Memory B cell (primary cell): Measurements from ENCODE around the gene NEDD4L.
"Not testable (repeated sequence)": the region's sequence is repeated elsewhere in the genome, so short reads cannot be mapped to it uniquely, and the experiment has no call there.

Source experiments
- ATAC-seq: fragments of 150-1000 bp; cut with Tn5 transposase; 2 replicates; pipeline ENCODE4 v1.10.0; 2021; ENCODE audit warnings: low read depth, mild to moderate bottlenecking, moderate library complexity
- DNase-seq, 2 donors: peaks; one replicate each; pipeline ENCODE4 v3.0.0; 2022; ENCODE audit warnings: low spot score in 2 of 2
- H3K27ac Mint-ChIP-seq: one replicate; pipeline ENCODE4 v1.8.0; 2022; ENCODE audit warnings: mild to moderate bottlenecking, moderate library complexity, mixed read lengths
- H3K27me3 Mint-ChIP-seq: one replicate; pipeline ENCODE4 v1.8.0; 2022; ENCODE audit warnings: mixed read lengths
- H3K36me3 Mint-ChIP-seq: one replicate; pipeline ENCODE4 v1.8.0; 2022; ENCODE audit warnings: mild to moderate bottlenecking, mixed read lengths
- H3K4me1 Mint-ChIP-seq: one replicate; pipeline ENCODE4 v1.8.0; 2022; ENCODE audit warnings: mixed read lengths
- H3K4me3 Mint-ChIP-seq: one replicate; pipeline ENCODE4 v1.8.0; 2022; ENCODE audit warnings: mild to moderate bottlenecking, moderate library complexity, mixed read lengths
- H3K9me3 Mint-ChIP-seq: one replicate; pipeline ENCODE4 v1.8.0; 2022; ENCODE audit warnings: mixed read lengths

Gene NEDD4L

DNA sequence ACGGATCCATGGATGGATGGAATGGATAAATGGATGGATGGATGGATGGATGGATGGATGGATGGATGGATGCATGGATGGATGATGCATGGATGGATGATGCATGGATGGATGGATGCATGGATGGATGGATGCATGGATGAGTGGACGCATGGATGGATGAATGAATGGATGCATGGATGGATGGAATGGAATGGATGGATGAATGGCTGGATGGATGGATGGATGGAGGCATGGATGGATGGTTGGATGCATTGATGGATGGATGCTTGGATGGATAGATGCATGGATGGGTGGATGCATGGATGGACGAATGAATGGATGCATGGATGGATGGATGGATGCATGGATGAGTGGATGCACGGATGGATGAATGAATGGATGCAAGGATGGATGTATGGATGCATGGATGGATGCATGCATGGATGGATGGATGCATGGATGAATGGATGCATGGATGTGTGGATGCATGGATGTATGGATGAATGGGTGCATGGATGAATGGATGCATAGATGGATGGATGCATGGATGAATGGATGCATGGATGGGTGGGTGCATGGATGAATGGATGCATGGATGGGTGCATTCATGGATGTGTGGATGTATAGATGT is 375.7 kb downstream of the NEDD4L start:
- H3K4me1 Mint-ChIP-seq = peaks cover 5% of the 10 kb centered on the region
- peaks cover 16% of the 10 kb centered on the region for H3K27me3 Mint-ChIP-seq
- no peak overlapping the region for H3K4me3 Mint-ChIP-seq
- H3K9me3 Mint-ChIP-seq = peaks cover 8% of the 10 kb centered on the region
- no peak overlapping the region for H3K27ac Mint-ChIP-seq
- ATAC-seq (no peak), DNase-seq (no peak)
- H3K36me3 Mint-ChIP-seq = no peaks in the 10 kb centered on the region

DNA sequence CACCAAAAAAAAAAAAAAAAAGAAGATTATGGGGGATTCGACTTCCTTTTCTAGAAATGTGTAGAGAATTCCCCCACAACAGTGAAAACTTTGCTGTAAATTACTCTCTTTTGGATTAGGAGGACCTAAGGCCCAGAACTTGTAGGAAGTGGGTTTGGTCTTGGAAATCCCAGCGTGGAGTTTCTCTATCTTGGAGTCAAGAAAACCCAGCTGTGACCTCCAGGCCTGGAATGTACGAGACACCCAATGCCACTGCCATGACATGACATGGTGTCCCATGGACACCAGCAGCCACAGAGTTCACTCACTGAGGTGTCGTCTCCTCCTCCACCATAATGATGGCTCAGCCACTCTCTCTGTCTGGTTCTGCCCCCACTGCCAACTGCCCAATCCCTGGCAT is 382.6 kb downstream of the NEDD4L start:
- DNase-seq (no peak), ATAC-seq (no peak)
- Mint-ChIP-seq H3K9me3 (no peaks in the 10 kb centered on the region), H3K27ac (no peak overlapping the region), H3K4me3 (no peak overlapping the region), H3K36me3 (no peaks in the 10 kb centered on the region), H3K27me3 (peaks cover 4% of the 10 kb centered on the region), H3K4me1 (no peaks in the 10 kb centered on the region)

DNA sequence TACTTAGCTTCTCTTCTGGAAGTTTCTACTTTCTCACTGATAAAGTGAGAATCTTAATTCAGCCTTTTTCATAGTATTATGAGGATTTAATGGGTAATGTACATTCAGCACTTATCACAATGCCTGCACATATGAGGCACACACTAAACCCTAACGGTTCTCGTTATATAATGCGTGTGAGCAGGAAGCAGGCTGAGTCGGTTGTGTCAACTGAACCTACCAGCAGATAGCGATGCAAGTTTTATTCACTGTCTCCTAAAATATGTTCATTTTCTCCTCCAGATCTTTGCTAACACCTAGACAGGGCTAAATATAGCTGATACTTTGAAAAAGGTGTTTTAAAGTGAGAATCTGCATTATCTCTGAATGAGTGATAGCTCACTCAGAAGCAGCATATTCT is 383.3 kb downstream of the NEDD4L start:
- Mint-ChIP-seq H3K9me3 (no peaks in the 10 kb centered on the region), H3K4me1 (no peaks in the 10 kb centered on the region), H3K27ac (no peak overlapping the region), H3K36me3 (no peaks in the 10 kb centered on the region), H3K4me3 (no peak overlapping the region), H3K27me3 (peaks cover 1% of the 10 kb centered on the region)
- ATAC-seq (no peak), DNase-seq (no peak)

DNA sequence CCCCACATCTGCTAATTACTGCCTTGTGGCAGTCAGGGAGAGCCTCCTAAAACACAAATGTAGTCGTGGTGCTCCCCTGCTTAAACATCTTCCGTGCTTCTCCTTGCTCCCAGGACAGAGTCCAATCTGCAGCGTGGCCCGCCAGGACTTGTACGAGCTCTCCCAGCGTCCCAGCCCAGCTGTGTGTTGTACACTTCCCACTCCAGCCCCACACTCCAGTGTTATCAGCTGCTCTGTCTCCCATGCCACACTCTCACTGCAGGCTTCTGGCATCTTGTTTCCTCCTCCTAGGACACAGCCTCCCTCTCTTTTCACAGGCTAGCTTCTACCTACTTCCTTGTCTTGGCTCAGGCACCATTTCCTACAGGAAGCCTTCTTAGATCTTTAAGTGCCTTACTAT is 385.4 kb downstream of the NEDD4L start:
- H3K9me3 Mint-ChIP-seq = no peaks in the 10 kb centered on the region
- H3K27ac Mint-ChIP-seq = no peak overlapping the region
- no peaks in the 10 kb centered on the region for H3K4me1 Mint-ChIP-seq
- no peak overlapping the region for H3K4me3 Mint-ChIP-seq
- no peaks in the 10 kb centered on the region for H3K36me3 Mint-ChIP-seq
- ATAC-seq (no peak), DNase-seq (no peak)
- no peaks in the 10 kb centered on the region for H3K27me3 Mint-ChIP-seq

DNA sequence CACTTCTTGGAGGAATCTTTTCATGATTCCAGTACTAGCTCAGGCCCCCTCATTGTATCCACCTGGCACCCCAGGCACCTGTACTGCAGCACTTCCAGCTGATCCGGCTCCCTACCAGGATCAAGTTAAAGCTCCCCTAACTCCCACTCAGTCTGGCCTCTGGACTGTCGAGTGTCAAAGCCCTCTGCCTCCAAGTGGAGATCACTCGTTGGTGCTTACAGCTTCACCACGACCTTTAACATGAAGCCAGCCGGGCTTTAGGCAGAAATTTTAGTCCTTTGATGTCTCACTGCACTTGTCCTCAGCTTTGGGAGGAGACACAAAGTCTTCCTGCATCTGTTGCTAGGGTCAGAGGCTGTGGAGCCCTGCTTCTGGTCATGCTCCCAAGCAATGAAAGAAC is 387.2 kb downstream of the NEDD4L start:
- H3K27ac Mint-ChIP-seq = no peak overlapping the region
- no peaks in the 10 kb centered on the region for H3K27me3 Mint-ChIP-seq

DNA sequence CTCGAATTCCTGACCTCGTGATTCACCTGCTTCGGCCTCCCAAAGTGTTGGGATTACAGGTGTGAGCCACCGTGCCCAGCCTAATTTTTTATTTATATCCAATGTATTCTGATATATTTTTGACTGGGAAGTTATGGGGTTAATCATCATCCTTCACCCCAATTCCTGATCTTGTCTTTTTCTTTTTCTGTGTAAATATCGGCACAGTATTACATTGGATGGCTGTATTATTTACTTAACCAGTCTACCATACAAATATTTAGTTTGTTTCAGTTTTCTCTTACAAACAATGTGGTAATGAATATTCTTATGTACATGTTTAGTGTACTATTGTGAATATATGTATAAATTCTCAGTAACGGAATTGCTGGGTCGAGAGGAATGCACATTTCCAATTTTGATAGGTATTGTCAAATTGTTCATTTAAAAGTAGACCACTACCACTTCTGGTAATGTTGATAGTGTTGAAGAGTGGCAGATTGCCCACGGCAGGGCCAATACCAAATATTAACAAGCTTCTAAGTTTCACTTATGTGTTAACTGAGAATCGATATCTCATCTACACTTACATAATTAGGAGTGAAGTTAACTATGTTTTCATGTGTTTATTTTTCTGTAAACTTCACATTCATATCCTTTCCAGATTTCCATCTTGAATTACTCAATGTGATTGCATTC is 388.2 kb downstream of the NEDD4L start:
- H3K4me1 Mint-ChIP-seq = no peaks in the 10 kb centered on the region
- H3K27me3 Mint-ChIP-seq = no peaks in the 10 kb centered on the region
- no peak for DNase-seq
- H3K36me3 Mint-ChIP-seq = no peaks in the 10 kb centered on the region
- ATAC-seq = no peak
- no peak overlapping the region for H3K4me3 Mint-ChIP-seq
- no peaks in the 10 kb centered on the region for H3K9me3 Mint-ChIP-seq
- H3K27ac Mint-ChIP-seq = no peak overlapping the region

More for the DNA sequence above, 387.2 kb downstream of the NEDD4L start:
- H3K4me1 Mint-ChIP-seq = no peaks in the 10 kb centered on the region
- no peaks in the 10 kb centered on the region for H3K9me3 Mint-ChIP-seq
- no peak overlapping the region for H3K4me3 Mint-ChIP-seq
- no peak for DNase-seq
- no peak for ATAC-seq
- H3K36me3 Mint-ChIP-seq = no peaks in the 10 kb centered on the region

DNA sequence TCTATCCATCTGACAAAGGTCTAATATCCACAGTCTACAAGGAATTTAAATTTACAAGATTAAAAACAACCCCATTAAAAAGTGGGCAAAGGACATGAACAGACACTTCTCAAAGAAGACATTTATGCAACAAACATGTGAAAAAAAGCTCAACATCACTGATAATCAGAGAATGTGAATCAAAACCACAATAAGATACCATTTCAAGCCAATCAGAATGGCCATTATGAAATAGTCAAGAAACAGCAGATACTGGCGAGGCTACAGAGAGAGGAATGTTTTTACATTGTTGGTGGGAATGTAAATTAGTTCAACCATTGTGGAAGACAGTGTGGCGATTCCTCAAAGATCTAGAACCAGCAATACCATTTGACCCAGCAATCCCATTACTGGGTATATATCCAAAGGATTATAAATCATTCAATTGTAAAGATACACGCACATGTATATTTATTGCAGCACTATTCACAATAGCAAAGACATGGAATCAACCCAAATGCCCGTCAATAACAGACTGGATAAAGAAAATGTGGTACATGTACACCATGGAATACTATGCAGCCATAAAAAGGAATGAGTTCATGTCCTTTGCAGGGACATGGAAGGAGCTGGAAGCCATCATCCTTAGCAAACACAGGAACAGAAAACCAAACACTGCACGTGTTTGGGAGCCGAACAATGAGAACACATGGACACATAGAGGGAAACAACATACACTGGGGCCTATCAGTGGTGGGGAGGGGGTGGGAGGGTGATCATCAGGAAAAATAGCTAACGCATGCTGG is 391.4 kb downstream of the NEDD4L start:
- H3K4me3 Mint-ChIP-seq, H3K27me3 Mint-ChIP-seq, H3K36me3 Mint-ChIP-seq, H3K9me3 Mint-ChIP-seq, H3K27ac Mint-ChIP-seq, DNase-seq, ATAC-seq: not testable (repeated sequence)
- peaks cover 13% of the 10 kb centered on the region for H3K4me1 Mint-ChIP-seq

DNA sequence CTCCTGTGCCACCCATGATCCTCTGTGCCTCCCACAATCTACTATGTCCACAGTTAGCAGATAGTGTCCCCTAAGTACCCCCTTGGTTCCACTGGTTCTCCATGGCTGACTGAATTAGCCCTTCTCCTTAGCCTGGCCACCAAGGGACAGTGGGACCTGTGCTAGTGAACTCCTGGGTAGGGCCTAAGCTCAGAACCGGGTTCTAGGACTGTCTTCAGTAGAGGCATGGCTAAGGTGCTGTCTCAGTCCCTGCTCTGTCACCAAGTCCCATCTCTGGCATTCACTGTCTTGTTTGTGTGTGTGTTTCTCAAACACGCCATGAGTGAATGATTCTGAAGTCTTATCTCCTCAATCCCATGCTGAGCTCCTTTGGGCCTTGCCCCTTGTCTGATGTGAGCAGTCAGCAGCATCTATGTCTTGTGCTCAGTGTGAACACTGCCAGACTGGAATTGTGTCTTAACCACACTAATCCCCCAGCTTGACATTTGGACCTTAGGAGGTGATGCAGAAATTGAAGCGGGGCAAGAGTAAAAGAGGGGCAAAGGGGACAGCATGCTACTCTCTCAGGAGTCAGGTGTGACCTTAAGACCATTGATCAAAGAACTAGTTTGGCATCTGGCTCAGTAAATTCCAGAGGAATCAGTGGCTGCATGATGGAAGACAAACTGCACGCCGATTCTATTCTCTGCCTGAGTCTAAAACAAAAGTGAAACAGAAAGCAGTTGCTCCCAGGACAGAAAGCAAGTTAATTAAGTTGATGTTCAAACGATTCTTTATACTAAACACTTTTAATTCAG is 394.3 kb downstream of the NEDD4L start:
- Mint-ChIP-seq H3K9me3 (no peaks in the 10 kb centered on the region), H3K36me3 (no peaks in the 10 kb centered on the region), H3K4me3 (peak overlapping the region; percentile 64), H3K4me1 (peaks cover 13% of the 10 kb centered on the region), H3K27ac (peak overlapping the region; percentile 43), H3K27me3 (no peaks in the 10 kb centered on the region)
- ATAC-seq = peak; percentile 53
- no peak for DNase-seq

DNA sequence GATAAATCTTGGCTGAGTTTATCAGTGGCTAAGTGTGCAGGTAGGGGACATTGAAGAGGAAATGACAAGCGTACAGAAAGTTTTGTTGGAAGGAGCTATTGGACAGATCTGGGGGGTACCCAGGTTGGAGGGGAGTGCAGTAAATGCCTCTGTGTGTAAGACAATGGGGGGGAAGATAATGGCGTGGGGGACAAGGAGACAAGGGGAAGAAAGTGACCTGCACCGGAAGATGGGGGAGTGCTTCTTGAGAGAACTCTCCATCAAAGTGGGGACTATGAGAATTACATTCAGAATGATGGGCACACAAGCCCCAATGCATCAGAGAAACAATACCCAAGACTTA is 394.9 kb downstream of the NEDD4L start:
- Mint-ChIP-seq H3K9me3 (no peaks in the 10 kb centered on the region), H3K27ac (peak overlapping the region; percentile 43), H3K36me3 (no peaks in the 10 kb centered on the region), H3K4me1 (peaks cover 13% of the 10 kb centered on the region), H3K27me3 (no peaks in the 10 kb centered on the region), H3K4me3 (peak overlapping the region; percentile 64)
- no peak for DNase-seq
- ATAC-seq = peak; percentile 37

DNA sequence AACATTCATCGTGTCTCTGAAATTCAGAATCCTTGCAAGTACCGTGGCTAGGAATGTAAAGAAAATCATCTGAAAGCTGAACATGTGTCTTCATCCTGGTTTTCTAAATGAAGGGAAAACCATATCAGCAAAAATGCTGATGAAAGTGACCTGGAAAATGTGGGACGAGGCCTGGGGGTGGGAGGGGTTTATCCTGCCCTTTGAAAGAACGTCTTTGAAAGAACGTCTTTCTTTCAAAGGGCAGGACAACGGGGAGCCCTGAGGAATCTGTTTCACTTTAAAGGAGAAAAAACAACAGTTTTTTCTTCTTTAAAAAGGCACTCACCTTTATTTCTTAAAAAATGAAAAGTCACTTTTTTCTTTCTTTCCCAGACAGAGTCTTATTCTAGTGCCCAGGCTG is 399.6 kb downstream of the NEDD4L start:
- Mint-ChIP-seq H3K9me3 (no peaks in the 10 kb centered on the region), H3K27me3 (peaks cover 6% of the 10 kb centered on the region), H3K36me3 (peaks cover 3% of the 10 kb centered on the region), H3K27ac (no peak overlapping the region), H3K4me3 (no peak overlapping the region), H3K4me1 (peaks cover 5% of the 10 kb centered on the region)
- DNase-seq = no peak
- ATAC-seq = no peak

DNA sequence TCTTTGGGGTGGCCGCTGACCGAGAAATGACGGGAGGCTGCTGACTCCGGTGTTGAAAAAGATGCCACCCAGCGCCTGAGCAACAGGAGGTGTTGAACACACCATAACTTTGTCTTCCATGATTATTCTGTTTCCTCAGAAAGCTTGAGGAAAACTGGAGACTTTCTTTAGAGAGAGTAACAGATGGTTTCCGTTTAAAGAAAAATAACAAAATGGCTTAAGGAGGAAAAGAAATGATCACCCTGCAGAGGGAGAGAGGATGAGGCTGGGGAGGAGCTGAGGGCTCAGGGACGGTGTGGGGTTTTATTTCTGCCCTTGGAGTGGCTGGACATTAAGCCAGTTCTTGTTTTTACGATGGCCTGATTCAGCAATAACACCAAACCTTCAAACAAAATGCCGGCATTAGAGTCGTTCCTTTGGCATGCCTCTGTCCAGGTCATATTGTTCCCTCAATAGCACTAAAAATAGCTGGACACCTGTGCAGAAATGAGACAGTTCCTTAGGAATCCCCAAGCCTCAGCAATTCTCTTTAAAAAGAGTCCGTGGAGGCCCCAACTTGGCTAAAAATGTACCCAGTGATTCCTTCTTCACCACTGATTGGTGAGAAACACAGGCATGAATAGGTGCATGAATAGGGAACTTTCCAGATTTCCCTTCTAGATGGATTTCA is 402.5 kb downstream of the NEDD4L start:
- H3K36me3 Mint-ChIP-seq = peaks cover 3% of the 10 kb centered on the region
- H3K9me3 Mint-ChIP-seq = no peaks in the 10 kb centered on the region
- H3K27me3 Mint-ChIP-seq = peaks cover 7% of the 10 kb centered on the region
- H3K27ac Mint-ChIP-seq = no peak overlapping the region
- no peak overlapping the region for H3K4me3 Mint-ChIP-seq
- DNase-seq = no peak
- no peak for ATAC-seq
- H3K4me1 Mint-ChIP-seq = no peaks in the 10 kb centered on the region

DNA sequence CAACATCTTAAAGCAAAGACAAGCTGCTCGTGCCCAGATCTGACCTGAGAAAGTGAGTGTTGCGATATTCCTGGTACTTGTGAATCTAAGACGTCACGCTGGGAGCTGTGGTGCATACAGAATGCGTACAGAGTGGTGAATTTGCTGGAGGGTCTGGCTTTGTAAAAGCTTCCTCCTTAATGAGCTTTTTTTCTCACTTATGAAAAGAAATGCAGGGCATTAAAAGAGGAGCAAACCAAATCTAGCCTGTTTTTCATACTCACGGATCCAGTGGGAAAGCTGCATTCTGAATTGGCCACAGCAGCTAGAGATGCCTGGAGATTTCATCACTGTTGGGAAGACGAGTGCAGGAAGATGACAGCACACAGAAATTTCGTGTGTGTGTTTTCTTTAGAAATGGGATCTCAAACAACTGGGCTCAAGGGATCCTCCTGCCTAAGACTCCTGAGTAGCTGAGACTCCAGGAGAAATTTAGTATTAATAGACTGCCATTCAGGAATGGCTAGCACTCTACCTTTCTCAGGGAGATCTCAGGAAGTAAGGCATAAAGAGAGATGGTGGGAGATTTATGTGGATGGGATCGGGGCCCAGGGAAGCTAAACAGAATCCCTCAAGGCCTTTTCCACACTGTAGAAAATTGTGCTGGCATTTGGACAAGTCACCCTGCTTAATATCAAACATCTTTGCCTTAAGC is 403.5 kb downstream of the NEDD4L start:
- Mint-ChIP-seq H3K9me3 (no peaks in the 10 kb centered on the region), H3K27ac (no peak overlapping the region), H3K4me3 (no peak overlapping the region), H3K36me3 (peaks cover 3% of the 10 kb centered on the region), H3K27me3 (peaks cover 7% of the 10 kb centered on the region), H3K4me1 (no peaks in the 10 kb centered on the region)
- ATAC-seq = no peak
- no peak for DNase-seq

DNA sequence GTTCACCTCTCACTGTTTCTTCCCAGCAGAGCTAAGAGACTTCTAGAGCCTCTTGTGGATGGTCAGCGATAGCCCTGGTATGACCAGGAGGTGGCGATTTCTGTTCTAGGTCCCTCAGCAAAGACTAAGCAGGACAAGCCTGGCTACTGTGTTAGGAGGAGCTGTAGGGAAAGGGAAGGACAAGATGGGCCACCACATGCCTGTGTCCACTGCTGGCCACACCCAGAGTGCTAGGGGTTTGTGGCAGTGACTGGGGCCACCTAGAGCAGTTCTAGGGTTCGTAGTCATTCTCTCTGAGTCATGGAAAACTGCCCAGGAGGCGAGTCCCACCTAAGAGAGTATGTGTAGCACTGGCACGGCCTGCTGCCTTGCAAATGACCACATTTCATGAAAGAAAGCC is 405.4 kb downstream of the NEDD4L start:
- no peaks in the 10 kb centered on the region for H3K9me3 Mint-ChIP-seq
- DNase-seq = no peak
- peaks cover 7% of the 10 kb centered on the region for H3K27me3 Mint-ChIP-seq
- ATAC-seq = no peak
- H3K4me1 Mint-ChIP-seq = no peaks in the 10 kb centered on the region
- no peak overlapping the region for H3K4me3 Mint-ChIP-seq
- H3K36me3 Mint-ChIP-seq = peaks cover 3% of the 10 kb centered on the region
- no peak overlapping the region for H3K27ac Mint-ChIP-seq
